Activated T-helper 1 cell treated with anti-CD3 and anti-CD28 coated beads, Interleukin-12 subunit alpha, Interleukin-12 subunit beta, Interleukin-2, Interleukin-4 antibody, amounts not matched to agents 30 ng/mL and 10 ng/mL and 1 ng/mL, durations not matched to agents 14 hours and 24 hours and 36 hours (primary cell): Measurements from ENCODE around the gene AP1G1. TPM values are rescaled to one million over a fixed set of nuclear protein-coding genes. Genes with fewer than 3 reads are reported as not detected.
"Not testable (repeated sequence)": the region's sequence is repeated elsewhere in the genome, so short reads cannot be mapped to it uniquely, and the experiment has no call there.

Experiments
- DNase-seq: peaks from one replicate; pipeline ENCODE4 v3.0.0; 2021; ENCODE audit warnings: low spot score
- H3K27ac Mint-ChIP-seq: one replicate; pipeline ENCODE4 v1.8.0; 2021; ENCODE audit warnings: mild to moderate bottlenecking, mixed read lengths
- H3K27me3 Mint-ChIP-seq: one replicate; pipeline ENCODE4 v1.8.0; 2022; ENCODE audit warnings: mild to moderate bottlenecking, moderate library complexity, mixed read lengths; ENCODE audit not compliant: insufficient read depth
- H3K36me3 Mint-ChIP-seq: one replicate; pipeline ENCODE4 v1.8.0; 2021; ENCODE audit warnings: low read depth, mixed read lengths
- H3K4me1 Mint-ChIP-seq: one replicate; pipeline ENCODE4 v1.8.0; 2021; ENCODE audit warnings: low read depth, mixed read lengths
- H3K4me3 Mint-ChIP-seq: one replicate; pipeline ENCODE4 v1.8.0; 2021; ENCODE audit warnings: mild to moderate bottlenecking, moderate library complexity, mixed read lengths
- H3K9me3 Mint-ChIP-seq: one replicate; pipeline ENCODE4 v1.8.0; 2021; ENCODE audit warnings: mixed read lengths
- intact Hi-C: fragments of 100-400 bp; cut with micrococcal nuclease; formaldehyde crosslinking; loops from one replicate; pipeline ENCODE4 v1.15.1; 2024
- total RNA-seq: library from RNA; stranded (reverse); gene quantifications from 2 replicates; pipeline ENCODE4 v1.2.3, GENCODE V29; 2022

AP1G1 gene
- total RNA-seq, 1 donor from 2014 or later = 85.5 TPM

DNA sequence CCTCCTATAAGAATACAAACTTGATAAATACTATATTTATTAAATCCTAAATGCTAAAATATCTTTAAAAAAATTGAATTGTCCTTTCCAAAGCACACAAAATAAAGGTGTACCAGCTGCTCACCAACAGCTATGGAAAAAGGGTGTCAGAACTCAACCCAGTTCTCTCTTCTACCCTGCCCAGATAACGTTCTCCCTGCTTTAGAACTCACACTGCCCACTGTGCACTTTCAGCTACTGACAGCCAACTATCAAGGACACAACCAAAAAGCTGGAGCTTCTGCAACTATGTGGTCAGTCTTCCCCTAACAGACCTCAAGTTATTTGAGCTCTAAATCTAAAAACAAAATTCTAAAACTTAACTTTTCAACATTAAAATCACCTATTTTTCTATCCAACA, 13.7 kb downstream of the AP1G1 start:
- H3K4me1 Mint-ChIP-seq = peaks cover 42% of the 10 kb centered on the region
- H3K4me3 Mint-ChIP-seq = no peak overlapping the region
- H3K9me3 Mint-ChIP-seq = no peaks in the 10 kb centered on the region
- intact Hi-C loops = no loop called here
- H3K36me3 Mint-ChIP-seq = peaks cover 12% of the 10 kb centered on the region
- H3K27ac Mint-ChIP-seq = no peak overlapping the region
- H3K27me3 Mint-ChIP-seq = no peaks in the 10 kb centered on the region
- DNase-seq = no peak

DNA sequence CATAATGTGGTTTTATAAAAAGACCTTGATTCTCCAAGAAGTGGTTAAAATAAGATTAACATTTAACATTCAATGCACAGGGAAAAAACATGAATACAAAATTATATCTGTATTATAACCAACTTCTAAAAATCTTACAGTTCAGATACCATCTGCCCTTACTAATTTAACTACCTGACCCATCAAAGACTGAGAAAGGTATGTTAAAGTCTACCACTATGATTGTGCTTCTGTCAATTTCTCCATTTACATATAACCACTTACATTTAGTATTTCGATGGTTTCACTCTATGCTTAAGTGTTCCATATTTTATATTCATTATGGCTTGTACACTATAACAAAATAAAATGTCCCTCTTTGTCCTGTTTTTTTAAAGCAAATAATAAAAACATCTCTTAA, 14.6 kb downstream of the AP1G1 start:
- Mint-ChIP-seq H3K36me3 (peaks cover 15% of the 10 kb centered on the region), H3K4me3 (no peak overlapping the region), H3K27me3 (no peaks in the 10 kb centered on the region), H3K27ac (no peak overlapping the region), H3K9me3 (no peaks in the 10 kb centered on the region), H3K4me1 (peaks cover 48% of the 10 kb centered on the region)
- intact Hi-C loops = no loop called here
- DNase-seq = no peak

DNA sequence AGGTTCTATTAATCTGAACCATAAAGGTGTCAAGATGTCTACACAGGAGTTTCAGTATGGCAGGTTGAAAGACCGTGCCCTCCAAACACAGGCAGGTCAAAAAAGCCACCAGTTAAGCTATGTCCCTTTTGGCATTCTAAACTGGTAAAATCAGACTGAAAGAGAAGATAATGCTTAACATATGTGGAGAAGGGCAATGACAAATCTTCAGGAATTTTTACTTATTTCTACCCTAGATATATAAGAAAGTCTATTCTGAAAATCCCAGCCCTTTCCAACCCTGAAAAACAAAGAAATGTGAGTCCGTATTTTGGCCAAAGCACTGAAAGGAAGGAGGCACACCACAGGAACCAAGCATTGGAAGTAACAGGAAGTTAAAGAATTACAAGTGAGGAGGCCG, 16.5 kb downstream of the AP1G1 start:
- H3K4me1 Mint-ChIP-seq = peaks cover 50% of the 10 kb centered on the region
- H3K27me3 Mint-ChIP-seq = no peaks in the 10 kb centered on the region
- no peaks in the 10 kb centered on the region for H3K9me3 Mint-ChIP-seq
- H3K36me3 Mint-ChIP-seq = peaks cover 18% of the 10 kb centered on the region
- intact Hi-C loops = no loop called here
- H3K4me3 Mint-ChIP-seq = no peak overlapping the region
- H3K27ac Mint-ChIP-seq = no peak overlapping the region
- no peak for DNase-seq

DNA sequence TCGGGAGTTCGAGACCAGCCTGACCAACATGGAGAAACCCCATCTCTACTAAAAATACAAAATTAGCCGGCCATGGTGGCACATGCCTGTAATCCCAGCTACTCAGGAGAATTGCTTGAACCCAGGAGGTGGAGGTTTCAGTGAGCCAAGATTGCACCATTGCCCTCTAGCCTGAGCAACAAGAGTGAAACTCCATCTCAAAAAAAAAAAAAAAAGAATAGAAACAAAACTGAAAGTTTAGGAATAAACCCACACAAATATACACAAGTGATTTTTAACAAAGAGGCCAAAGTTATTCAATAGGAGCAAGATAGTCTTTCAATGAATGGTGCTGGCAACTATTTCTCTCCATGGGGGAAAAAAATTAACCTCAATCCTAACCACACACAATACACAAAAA, 18.3 kb downstream of the AP1G1 start:
- peak overlapping the region; percentile 27 for H3K27ac Mint-ChIP-seq

DNA sequence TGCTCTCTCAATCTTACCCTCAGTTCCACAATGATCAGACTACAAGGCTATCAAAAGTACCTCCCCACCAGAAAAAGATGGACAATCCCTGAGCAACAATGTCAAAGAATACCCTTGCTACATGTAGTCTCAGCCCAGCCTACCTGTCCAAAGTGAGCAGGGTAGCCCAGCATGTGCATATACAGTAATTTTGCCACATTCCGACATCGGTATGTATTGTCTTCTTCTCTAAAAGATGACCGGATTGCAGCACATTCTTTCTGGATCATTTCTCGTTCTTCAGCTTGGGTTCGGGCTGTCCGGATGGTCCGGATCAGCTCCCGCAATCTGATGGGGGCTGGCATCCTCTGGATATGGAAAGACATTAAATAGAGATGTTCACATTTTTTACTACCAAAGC, 19.5 kb downstream of the AP1G1 start:
- Mint-ChIP-seq H3K36me3 (peaks cover 20% of the 10 kb centered on the region), H3K4me1 (peaks cover 33% of the 10 kb centered on the region), H3K27ac (no peak overlapping the region), H3K4me3 (no peak overlapping the region), H3K27me3 (no peaks in the 10 kb centered on the region), H3K9me3 (no peaks in the 10 kb centered on the region)
- intact Hi-C loops = no loop called here
- no peak for DNase-seq

More for the DNA sequence above, 18.3 kb downstream of the AP1G1 start:
- Mint-ChIP-seq H3K4me1 (peaks cover 38% of the 10 kb centered on the region), H3K36me3 (peaks cover 21% of the 10 kb centered on the region)
- H3K9me3 Mint-ChIP-seq, DNase-seq, H3K4me3 Mint-ChIP-seq, H3K27me3 Mint-ChIP-seq, intact Hi-C loops: not testable (repeated sequence)

DNA sequence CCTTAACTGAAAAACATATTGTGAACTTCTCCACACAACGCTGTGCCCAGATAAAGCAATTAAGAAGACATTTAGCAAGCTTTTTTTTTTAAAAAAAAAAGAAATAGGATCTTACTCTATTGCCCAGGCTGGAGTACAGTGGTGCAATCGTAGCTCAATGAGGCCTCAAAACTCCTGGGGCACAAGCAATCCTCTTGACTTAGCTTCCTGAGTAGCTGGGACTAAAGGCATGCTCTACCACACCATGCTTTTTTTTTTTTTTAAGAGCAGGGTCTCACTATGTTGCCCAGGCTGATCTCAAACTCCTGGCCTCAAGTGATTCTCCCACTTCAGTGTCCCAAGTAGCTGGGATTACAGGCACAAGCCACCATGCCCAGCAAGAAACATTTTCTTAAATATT, 20.1 kb downstream of the AP1G1 start:
- Mint-ChIP-seq H3K9me3 (no peaks in the 10 kb centered on the region), H3K27me3 (no peaks in the 10 kb centered on the region), H3K4me3 (no peak overlapping the region), H3K36me3 (peaks cover 20% of the 10 kb centered on the region), H3K27ac (no peak overlapping the region), H3K4me1 (peaks cover 33% of the 10 kb centered on the region)
- DNase-seq = no peak
- intact Hi-C loops = no loop called here

DNA sequence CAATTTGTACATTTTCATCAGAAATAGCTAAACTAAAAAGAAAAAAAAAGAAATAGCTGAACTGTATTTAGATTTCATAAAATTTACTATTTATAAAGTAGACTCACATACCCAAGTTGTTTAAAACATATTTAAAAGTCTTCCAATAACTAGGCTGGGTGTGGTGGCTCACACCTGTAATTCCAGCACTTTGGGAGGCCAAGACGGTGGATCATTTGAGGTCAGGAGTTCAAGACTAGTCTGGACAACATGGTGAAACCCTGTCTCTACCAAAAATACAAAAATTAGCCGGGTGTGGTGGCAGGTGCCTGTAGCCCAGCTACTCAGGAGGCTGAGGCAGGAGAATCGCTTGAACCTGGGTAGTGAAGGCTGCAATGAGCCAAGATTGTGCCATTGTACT, 23.5 kb downstream of the AP1G1 start:
- H3K4me1 Mint-ChIP-seq, DNase-seq, H3K27me3 Mint-ChIP-seq, intact Hi-C loops, H3K27ac Mint-ChIP-seq, H3K4me3 Mint-ChIP-seq, H3K9me3 Mint-ChIP-seq: not testable (repeated sequence)
- peaks cover 18% of the 10 kb centered on the region for H3K36me3 Mint-ChIP-seq

DNA sequence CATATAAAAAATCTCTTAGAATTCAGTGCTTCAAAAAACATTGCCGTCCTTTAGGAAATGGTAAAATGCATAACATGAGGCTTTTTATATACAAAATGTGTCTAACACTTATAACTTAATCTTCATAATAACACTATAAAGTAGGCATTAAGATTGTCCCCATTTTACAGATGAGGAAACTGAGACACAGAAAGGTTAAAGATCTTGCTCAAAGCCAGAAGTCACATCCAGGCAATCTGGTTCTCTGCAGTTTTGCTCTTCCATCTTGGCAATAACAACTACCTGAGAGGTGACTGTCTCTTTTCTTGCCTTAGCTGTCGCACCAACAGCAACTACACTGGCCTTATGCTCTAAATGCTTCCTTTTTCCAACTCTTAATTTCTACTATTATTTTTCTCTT, 24.5 kb downstream of the AP1G1 start:
- no peaks in the 10 kb centered on the region for H3K27me3 Mint-ChIP-seq
- H3K27ac Mint-ChIP-seq = no peak overlapping the region
- no peak overlapping the region for H3K4me3 Mint-ChIP-seq
- peaks cover 3% of the 10 kb centered on the region for H3K4me1 Mint-ChIP-seq
- H3K36me3 Mint-ChIP-seq = peaks cover 15% of the 10 kb centered on the region
- no peak for DNase-seq
- intact Hi-C loops = no loop called here
- H3K9me3 Mint-ChIP-seq = no peaks in the 10 kb centered on the region

DNA sequence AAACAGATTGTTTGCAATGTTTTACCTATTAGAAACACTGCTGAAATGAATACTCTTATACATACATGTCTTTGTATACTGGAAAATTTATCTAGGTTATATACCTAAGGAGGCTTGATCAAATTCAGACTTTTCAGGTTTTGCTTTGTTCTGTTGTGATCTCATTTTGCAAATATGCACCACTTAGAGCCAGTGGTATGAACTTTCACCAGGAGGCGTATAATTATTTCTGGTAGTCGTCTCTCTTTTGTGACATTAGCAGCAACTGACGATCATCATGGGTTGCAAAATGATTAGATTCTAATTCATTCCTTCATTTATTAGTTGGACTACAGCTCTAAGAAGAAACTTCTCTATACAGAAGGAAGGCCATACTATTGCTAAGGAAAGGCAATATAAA, 26.9 kb downstream of the AP1G1 start:
- intact Hi-C loops = no loop called here
- Mint-ChIP-seq H3K36me3 (peaks cover 9% of the 10 kb centered on the region), H3K4me3 (no peak overlapping the region), H3K9me3 (no peaks in the 10 kb centered on the region), H3K4me1 (no peaks in the 10 kb centered on the region), H3K27ac (no peak overlapping the region), H3K27me3 (no peaks in the 10 kb centered on the region)
- DNase-seq = no peak

DNA sequence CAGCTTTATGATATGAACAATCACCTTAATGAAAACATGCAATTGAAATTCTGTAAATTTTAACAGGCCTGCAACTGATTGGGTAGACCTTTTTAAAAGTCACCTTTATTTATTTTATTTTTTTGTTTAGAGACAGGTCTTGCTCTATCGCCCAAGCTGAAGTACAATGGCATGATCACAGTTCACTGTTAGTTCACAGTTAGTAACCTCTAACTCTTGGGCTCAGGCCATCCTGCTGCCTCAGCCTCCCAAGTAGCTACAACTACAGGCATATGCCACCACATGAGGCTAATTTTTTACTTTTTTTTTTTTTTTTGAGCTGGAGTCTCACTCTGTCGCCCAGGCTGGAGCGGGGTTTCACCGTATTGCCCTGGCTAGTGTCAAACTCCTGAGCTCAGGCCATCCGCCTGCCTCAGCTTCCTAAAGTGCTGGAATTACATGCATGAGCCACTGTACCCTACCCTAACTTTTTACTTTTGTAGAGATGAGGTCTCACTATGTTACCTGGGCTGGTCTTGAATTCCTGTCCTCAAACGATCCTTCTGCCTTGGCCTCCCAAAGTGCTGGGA, 28.0 kb downstream of the AP1G1 start:
- no peak overlapping the region for H3K27ac Mint-ChIP-seq
- no peaks in the 10 kb centered on the region for H3K27me3 Mint-ChIP-seq
- H3K4me1 Mint-ChIP-seq = peaks cover 10% of the 10 kb centered on the region
- peaks cover 10% of the 10 kb centered on the region for H3K36me3 Mint-ChIP-seq
- no peak for DNase-seq
- no peak overlapping the region for H3K4me3 Mint-ChIP-seq
- intact Hi-C loops = no loop called here
- H3K9me3 Mint-ChIP-seq = no peaks in the 10 kb centered on the region

DNA sequence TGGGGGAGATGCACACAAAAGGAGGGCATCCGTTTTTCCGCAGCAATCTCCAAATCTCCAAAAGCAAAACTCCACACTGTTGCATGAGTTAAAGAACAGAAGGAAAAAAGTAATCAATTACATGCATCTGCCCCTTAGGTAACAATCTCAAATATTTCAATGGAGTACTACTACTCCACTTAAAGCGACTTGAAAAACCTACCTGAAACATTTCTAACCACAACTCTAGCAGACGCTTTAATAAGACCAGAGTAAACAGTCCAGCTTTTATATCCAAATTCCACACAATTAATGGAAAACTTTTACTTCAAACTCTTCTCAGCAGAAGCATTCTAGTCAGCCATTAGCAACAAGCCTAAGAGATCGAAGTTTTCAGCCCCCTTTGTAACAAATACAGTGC, 29.9 kb downstream of the AP1G1 start:
- Mint-ChIP-seq H3K36me3 (peaks cover 9% of the 10 kb centered on the region), H3K27me3 (no peaks in the 10 kb centered on the region), H3K4me1 (peaks cover 13% of the 10 kb centered on the region), H3K27ac (no peak overlapping the region), H3K4me3 (no peak overlapping the region), H3K9me3 (no peaks in the 10 kb centered on the region)
- intact Hi-C loops = no loop called here
- DNase-seq = no peak

DNA sequence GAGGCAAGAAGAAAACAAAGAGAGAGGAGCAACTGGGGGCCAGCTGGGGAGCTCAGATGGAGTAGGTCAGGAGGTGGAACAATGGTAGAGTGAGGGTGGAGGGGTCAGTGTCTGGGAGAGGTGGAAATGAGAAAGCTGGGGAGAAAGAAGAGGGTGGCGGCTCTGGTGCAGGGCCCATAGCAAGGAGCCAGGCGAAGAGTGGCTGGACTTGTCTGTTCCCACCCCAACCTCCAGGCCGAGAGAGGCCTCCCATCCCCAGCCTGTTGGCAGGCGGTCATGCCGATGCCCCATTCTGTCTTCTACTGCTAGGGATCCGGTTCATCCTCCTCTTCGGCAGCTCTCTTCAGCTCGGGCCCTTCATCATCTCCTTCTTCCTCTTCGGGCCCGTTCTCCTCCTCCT, 31.3 kb downstream of the AP1G1 start:
- DNase-seq = no peak
- peak overlapping the region; percentile 23 for H3K27ac Mint-ChIP-seq
- H3K4me3 Mint-ChIP-seq = no peak overlapping the region
- intact Hi-C loops = no loop called here
- no peaks in the 10 kb centered on the region for H3K9me3 Mint-ChIP-seq
- peaks cover 12% of the 10 kb centered on the region for H3K36me3 Mint-ChIP-seq
- no peaks in the 10 kb centered on the region for H3K27me3 Mint-ChIP-seq
- H3K4me1 Mint-ChIP-seq = peaks cover 13% of the 10 kb centered on the region

DNA sequence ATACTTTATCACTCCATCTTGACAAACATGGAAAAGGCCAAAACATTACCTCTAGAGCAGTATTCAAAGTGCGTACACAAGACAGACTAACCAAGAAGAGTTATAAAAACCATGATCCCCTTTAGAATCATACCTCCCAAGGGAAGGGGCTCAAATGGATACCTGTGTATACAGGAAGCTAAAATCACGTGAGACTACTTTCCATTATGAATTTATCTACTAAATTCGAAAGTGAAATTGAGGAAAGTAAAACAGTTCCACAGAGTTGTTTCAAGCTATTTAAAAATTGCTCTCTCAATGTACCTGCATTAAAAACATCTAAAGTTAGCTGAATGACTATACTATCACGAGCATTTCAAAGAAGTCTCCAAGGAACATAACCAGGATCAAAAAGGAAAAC, 32.7 kb downstream of the AP1G1 start:
- DNase-seq = no peak
- peaks cover 15% of the 10 kb centered on the region for H3K36me3 Mint-ChIP-seq
- no peak overlapping the region for H3K4me3 Mint-ChIP-seq
- H3K27me3 Mint-ChIP-seq = no peaks in the 10 kb centered on the region
- peaks cover 13% of the 10 kb centered on the region for H3K4me1 Mint-ChIP-seq
- H3K27ac Mint-ChIP-seq = no peak overlapping the region
- no peaks in the 10 kb centered on the region for H3K9me3 Mint-ChIP-seq
- intact Hi-C loops = no loop called here

DNA sequence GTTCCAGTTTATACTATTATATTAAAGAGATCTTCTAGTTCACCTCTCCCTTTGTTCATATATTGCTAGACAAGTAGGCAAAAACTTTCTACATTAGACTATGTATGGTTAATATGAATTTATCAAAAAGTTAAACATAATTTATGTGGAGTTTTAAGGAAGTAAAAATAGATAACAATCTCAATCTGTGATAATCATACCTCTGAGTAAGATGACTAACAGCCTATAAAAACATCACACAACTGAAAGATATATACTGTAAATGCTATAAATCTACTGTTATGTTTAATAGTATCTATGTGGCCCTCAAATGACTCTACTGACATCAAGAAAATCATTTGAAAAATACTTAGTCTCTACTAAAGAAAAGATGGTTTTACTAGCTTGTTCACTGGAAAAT, 37.1 kb downstream of the AP1G1 start:
- no peaks in the 10 kb centered on the region for H3K9me3 Mint-ChIP-seq
- no peak overlapping the region for H3K27ac Mint-ChIP-seq
- H3K27me3 Mint-ChIP-seq = no peaks in the 10 kb centered on the region
- no peak overlapping the region for H3K4me3 Mint-ChIP-seq
- intact Hi-C loops = no loop called here
- H3K4me1 Mint-ChIP-seq = peaks cover 26% of the 10 kb centered on the region
- peaks cover 31% of the 10 kb centered on the region for H3K36me3 Mint-ChIP-seq
- DNase-seq = no peak
